HUES48 (cell line): ENCODE data around the gene ELF5.

Experiments
- H3K27ac ChIP-seq: one replicate; pipeline ENCODE4 v1.7.0; 2013; ENCODE audit warnings: low read depth, low read length, inconsistent platforms
- H3K27me3 ChIP-seq: 2 replicates; pipeline ENCODE4 v1.6.1; 2013; ENCODE audit warnings: mild to moderate bottlenecking, low read length; ENCODE audit not compliant: control insufficient read depth, insufficient read depth
- H3K36me3 ChIP-seq: 2 replicates; pipeline ENCODE4 v1.6.1; 2013; ENCODE audit warnings: low read length; ENCODE audit not compliant: control insufficient read depth, insufficient read depth
- H3K4me1 ChIP-seq: 2 replicates; pipeline ENCODE4 v1.6.1; 2013; ENCODE audit warnings: mild to moderate bottlenecking, low read length; ENCODE audit not compliant: control insufficient read depth, insufficient read depth
- H3K4me3 ChIP-seq: 2 replicates; pipeline ENCODE4 v1.5.1; 2013; ENCODE audit warnings: mild to moderate bottlenecking, low read depth, low read length
- H3K9ac ChIP-seq: 2 replicates; pipeline ENCODE4 v1.6.1; 2013; ENCODE audit warnings: mild to moderate bottlenecking, low read depth, low read length, moderate library complexity
- H3K9me3 ChIP-seq: 2 replicates; pipeline ENCODE4 v1.6.1; 2013; ENCODE audit warnings: low read length; ENCODE audit not compliant: control insufficient read depth, insufficient read depth

Gene ELF5

GRCh38 chr11:34473603-34474169 lies 39.9 kb downstream of the ELF5 start:
- H3K9me3 ChIP-seq, result no peaks in the 10 kb centered on the region
- H3K4me3 ChIP-seq, result no peak overlapping the region
- no peaks in the 10 kb centered on the region for H3K27me3 ChIP-seq
- no peaks in the 10 kb centered on the region for H3K4me1 ChIP-seq
- peaks cover 7% of the 10 kb centered on the region; the same call in 1 of the 2 replicates for H3K36me3 ChIP-seq
- H3K9ac ChIP-seq, result no peak overlapping the region
- no peak overlapping the region for H3K27ac ChIP-seq

- H3K9ac ChIP-seq, result no peak overlapping the region
- H3K36me3 ChIP-seq, result peaks cover 14% of the 10 kb centered on the region
- no peak overlapping the region for H3K27ac ChIP-seq
- H3K9me3 ChIP-seq, result peaks cover 9% of the 10 kb centered on the region
- H3K4me1 ChIP-seq, result no peaks in the 10 kb centered on the region
- H3K27me3 ChIP-seq, result no peaks in the 10 kb centered on the region
- no peak overlapping the region for H3K4me3 ChIP-seq
Measured at GRCh38 chr11:34468209-34468841, 45.3 kb downstream of the ELF5 start.

- no peaks in the 10 kb centered on the region for H3K27me3 ChIP-seq
- H3K4me1 ChIP-seq, result no peaks in the 10 kb centered on the region
- H3K27ac ChIP-seq, result no peak overlapping the region
- peaks cover 9% of the 10 kb centered on the region for H3K9me3 ChIP-seq
- no peak overlapping the region for H3K9ac ChIP-seq
- H3K4me3 ChIP-seq, result no peak overlapping the region
- H3K36me3 ChIP-seq, result peaks cover 14% of the 10 kb centered on the region
Measured at GRCh38 chr11:34466802-34467488, 46.6 kb downstream of the ELF5 start.

GRCh38 chr11:34464591-34465051 lies 49.0 kb downstream of the ELF5 start:
- Histone ChIP-seq H3K27me3 (no peaks in the 10 kb centered on the region), H3K36me3 (peaks cover 7% of the 10 kb centered on the region; the same call in 1 of the 2 replicates), H3K9ac (no peak overlapping the region), H3K27ac (no peak overlapping the region), H3K4me1 (no peaks in the 10 kb centered on the region), H3K9me3 (peaks cover 9% of the 10 kb centered on the region), H3K4me3 (no peak overlapping the region)

GRCh38 chr11:34461215-34461614 lies 52.4 kb downstream of the ELF5 start:
- H3K36me3 ChIP-seq, result peaks cover 9% of the 10 kb centered on the region; the same call in 1 of the 2 replicates
- no peaks in the 10 kb centered on the region for H3K9me3 ChIP-seq
- 0 out of 2 replicates have a peak, but pooled peaks cover 3% of the 10 kb centered on the region for H3K4me1 ChIP-seq
- no peak overlapping the region for H3K9ac ChIP-seq
- no peak overlapping the region for H3K4me3 ChIP-seq
- H3K27me3 ChIP-seq, result no peaks in the 10 kb centered on the region
- no peak overlapping the region for H3K27ac ChIP-seq

GRCh38 chr11:34460278-34460677 lies 53.3 kb downstream of the ELF5 start:
- Histone ChIP-seq H3K9me3 (no peaks in the 10 kb centered on the region), H3K27me3 (no peaks in the 10 kb centered on the region), H3K4me1 (0 out of 2 replicates have a peak, but pooled peaks cover 3% of the 10 kb centered on the region), H3K27ac (no peak overlapping the region), H3K9ac (no peak overlapping the region), H3K4me3 (no peak overlapping the region), H3K36me3 (peaks cover 10% of the 10 kb centered on the region; the same call in 1 of the 2 replicates)

- Histone ChIP-seq H3K4me3 (no peak overlapping the region), H3K9ac (no peak overlapping the region), H3K9me3 (no peaks in the 10 kb centered on the region), H3K27ac (no peak overlapping the region), H3K4me1 (0 out of 2 replicates have a peak, but pooled peaks cover 3% of the 10 kb centered on the region), H3K36me3 (peaks cover 13% of the 10 kb centered on the region), H3K27me3 (no peaks in the 10 kb centered on the region)
Measured at GRCh38 chr11:34459507-34460162, 54.0 kb downstream of the ELF5 start.

GRCh38 chr11:34458525-34458924 lies 55.1 kb downstream of the ELF5 start:
- Histone ChIP-seq H3K27me3 (no peaks in the 10 kb centered on the region), H3K27ac (peak overlapping the region; percentile 70), H3K4me1 (0 out of 2 replicates have a peak, but pooled peaks cover 3% of the 10 kb centered on the region), H3K36me3 (peaks cover 18% of the 10 kb centered on the region), H3K9me3 (no peaks in the 10 kb centered on the region), H3K9ac (no peak overlapping the region), H3K4me3 (no peak overlapping the region)

- peaks cover 24% of the 10 kb centered on the region for H3K36me3 ChIP-seq
- H3K9ac ChIP-seq, result no peak overlapping the region
- no peaks in the 10 kb centered on the region for H3K27me3 ChIP-seq
- no peak overlapping the region for H3K27ac ChIP-seq
- no peak overlapping the region for H3K4me3 ChIP-seq
- H3K9me3 ChIP-seq, result no peaks in the 10 kb centered on the region
- H3K4me1 ChIP-seq, result 0 out of 2 replicates have a peak, but pooled peaks cover 3% of the 10 kb centered on the region
Measured at GRCh38 chr11:34457607-34458006, 56.0 kb downstream of the ELF5 start.

GRCh38 chr11:34454308-34455032 lies 59.1 kb downstream of the ELF5 start:
- Histone ChIP-seq H3K27me3 (no peaks in the 10 kb centered on the region), H3K36me3 (peaks cover 27% of the 10 kb centered on the region), H3K9ac (no peak overlapping the region)

More at GRCh38 chr11:34454308-34455032, 59.1 kb downstream of the ELF5 start:
- Histone ChIP-seq H3K4me3 (no peak overlapping the region), H3K27ac (no peak overlapping the region), H3K9me3 (no peaks in the 10 kb centered on the region), H3K4me1 (0 out of 2 replicates have a peak, but pooled peaks cover 3% of the 10 kb centered on the region)
